HepG2 (cell line): Measurements from ENCODE around the gene FAAP20. TPM values are rescaled to one million over a fixed set of nuclear protein-coding genes. Genes with fewer than 3 reads are reported as not detected.

Source experiments
- AKAP8 ChIP-seq: sonication (generic); formaldehyde crosslinking; IDR thresholded peaks from 2 replicates; pipeline ENCODE4 v1.5.1; 2020; ENCODE audit warnings: mild to moderate bottlenecking, missing genetic modification reagents
- ATRX ChIP-seq: sonication (generic); formaldehyde crosslinking; IDR thresholded peaks from 2 replicates; pipeline ENCODE4 v1.4.0; 2020; ENCODE audit warnings: missing genetic modification reagents, borderline replicate concordance
- DDIT3 ChIP-seq: sonication (generic); formaldehyde crosslinking; IDR thresholded peaks from 2 replicates; pipeline ENCODE4 v1.4.0; 2020; ENCODE audit warnings: mild to moderate bottlenecking, missing genetic modification reagents
- E2F2 ChIP-seq: sonication (generic); formaldehyde crosslinking; IDR thresholded peaks from 2 replicates; pipeline ENCODE4 v1.4.0; 2020; ENCODE audit warnings: missing genetic modification reagents, borderline replicate concordance
- ELK4 ChIP-seq: sonication (generic); formaldehyde crosslinking; IDR thresholded peaks from 2 replicates; pipeline ENCODE4 v1.9.0; 2021; ENCODE audit warnings: missing genetic modification reagents, borderline replicate concordance
- HES4 ChIP-seq: sonication (generic); formaldehyde crosslinking; IDR thresholded peaks from 2 replicates; pipeline ENCODE4 v1.9.0; 2021; ENCODE audit warnings: mild to moderate bottlenecking, missing genetic modification reagents, borderline replicate concordance
- IRF9 ChIP-seq: sonication (generic); formaldehyde crosslinking; IDR thresholded peaks from 2 replicates; pipeline ENCODE4 v1.8.0; 2022; ENCODE audit warnings: missing genetic modification reagents, mild to moderate bottlenecking, borderline replicate concordance
- MAZ ChIP-seq, 2 experiments: sonication (generic) in 1 of 2; formaldehyde crosslinking in 1 of 2; IDR thresholded peaks; 2 replicates each; pipeline versions ENCODE4 v1.5.0 to v1.6.1; 2012 to 2020; ENCODE audit warnings: low read depth in 2 of 2, mild to moderate bottlenecking in 2 of 2, borderline replicate concordance in 1 of 2, improper control_type of control experiment in 1 of 2, low read length in 1 of 2, missing genetic modification reagents in 1 of 2, moderate library complexity in 1 of 2
- MED1 ChIP-seq: sonication (generic); formaldehyde crosslinking; IDR thresholded peaks from 2 replicates; pipeline ENCODE4 v1.4.0; 2020; ENCODE audit warnings: missing genetic modification reagents
- MYNN ChIP-seq: sonication (generic); formaldehyde crosslinking; IDR thresholded peaks from 2 replicates; pipeline ENCODE4 v1.4.0; 2020; ENCODE audit warnings: mild to moderate bottlenecking, low read depth, missing genetic modification reagents
- TFAP4 ChIP-seq: sonication (generic); IDR thresholded peaks from 2 replicates; pipeline ENCODE4 v1.6.1; 2016; ENCODE audit warnings: low read depth, borderline replicate concordance
- ZBTB3 ChIP-seq: sonication (generic); formaldehyde crosslinking; IDR thresholded peaks from 2 replicates; pipeline ENCODE4 v1.4.0; 2020; ENCODE audit warnings: low read depth, mild to moderate bottlenecking, moderate library complexity, missing genetic modification reagents, borderline replicate concordance
- ZMYM4 ChIP-seq: sonication (generic); formaldehyde crosslinking; IDR thresholded peaks from 2 replicates; pipeline ENCODE4 v1.8.1; 2023; ENCODE audit warnings: mild to moderate bottlenecking, missing genetic modification reagents
- ZNF18 ChIP-seq: sonication (generic); formaldehyde crosslinking; IDR thresholded peaks from 2 replicates; pipeline ENCODE4 v1.8.0; 2022; ENCODE audit warnings: mild to moderate bottlenecking, missing genetic modification reagents; ENCODE audit not compliant: insufficient replicate concordance
- ZNF335 ChIP-seq: sonication (generic); formaldehyde crosslinking; IDR thresholded peaks from 2 replicates; pipeline ENCODE4 v1.4.0; 2020; ENCODE audit warnings: missing genetic modification reagents
- ZNF350 ChIP-seq: sonication (generic); formaldehyde crosslinking; IDR thresholded peaks from 2 replicates; pipeline ENCODE4 v1.4.0; 2020; ENCODE audit warnings: mild to moderate bottlenecking, low read depth, missing genetic modification reagents, borderline replicate concordance
- ZNF530 ChIP-seq: sonication (generic); formaldehyde crosslinking; IDR thresholded peaks from 2 replicates; pipeline ENCODE4 v1.5.0; 2020; ENCODE audit warnings: low read depth, mild to moderate bottlenecking, missing genetic modification reagents
- ZNF597 ChIP-seq: sonication (generic); formaldehyde crosslinking; IDR thresholded peaks from 2 replicates; pipeline ENCODE4 v1.5.0; 2020; ENCODE audit warnings: missing genetic modification reagents
- ZSCAN20 ChIP-seq: sonication (generic); formaldehyde crosslinking; IDR thresholded peaks from 2 replicates; pipeline ENCODE4 v1.4.0; 2020; ENCODE audit warnings: missing genetic modification reagents, mild to moderate bottlenecking, borderline replicate concordance
- polyA plus RNA-seq, 8 experiments: library from polyadenylated mRNA; depleted of rRNA in 3 of 8; stranded (reverse) in 7 of 8; unstranded in 1 of 8; fragments of >200 nt; fragmentation: Illumina TruSeq in 4 of 8; extraction: Trizol in 4 of 8; gene quantifications; 2 replicates each; pipeline versions ENCODE4 v1.2.1 to v1.2.3, GENCODE V29; 2011 to 2016; ENCODE audit warnings: low read depth in 4 of 8, missing spikeins in 1 of 8, mixed read lengths in 1 of 8; ENCODE audit not compliant: insufficient read depth in 1 of 8
- total RNA-seq, 5 experiments: library from RNA; depleted of rRNA; stranded (reverse); fragments of >200 nt; fragmentation: Illumina TruSeq; extraction: Trizol; gene quantifications; 2 replicates each; pipeline ENCODE4 v1.2.3, GENCODE V29; 2016; ENCODE audit warnings: low read depth in 1 of 5

The FAAP20 gene
- total and polyA plus RNA-seq, 2 of the 13 experiments (the other 11 are each of a cell fraction or from before 2014, with no cell fraction given), result 9.6 to 10.8 TPM

- TF ChIP-seq ELK4 (CRISPR knock-in tag) (peak; percentile 64; the same call in 1 of the 2 replicates), ZMYM4 (CRISPR knock-in tag) (0 out of 2 replicates have a peak, but pooled peaks have one; percentile 34), ZNF350 (CRISPR knock-in tag) (peak; percentile 59; the same call in 1 of the 2 replicates), ZNF335 (no peak), ZNF18 (CRISPR knock-in tag) (no peak), IRF9 (CRISPR knock-in tag) (no peak), ZBTB3 (CRISPR knock-in tag) (no peak), AKAP8 (CRISPR knock-in tag) (peak; percentile 84; the same call in 1 of the 2 replicates), E2F2 (0 out of 2 replicates have a peak, but pooled peaks have one; percentile 42), ZSCAN20 (CRISPR knock-in tag) (0 out of 2 replicates have a peak, but pooled peaks have one; percentile 74), MYNN (CRISPR knock-in tag) (no peak), TFAP4 (peak; percentile 47), MED1 (CRISPR knock-in tag) (peak; percentile 54), ZNF530 (CRISPR knock-in tag) (no peak), DDIT3 (CRISPR knock-in tag) (no peak), HES4 (CRISPR knock-in tag) (no peak), MAZ (IDR thresholded peaks at IDR 0.05; ENCODE audit: borderline replicate concordance, low read depth, low read length) (peak; percentile 59), MAZ (CRISPR knock-in tag; IDR thresholded peaks at IDR 0.05; ENCODE audit: low read depth) (no peak; the same call in 1 of the 2 replicates), ZNF597 (CRISPR knock-in tag) (no peak), ATRX (CRISPR knock-in tag) (no peak)
Measured at GRCh38 chr1:2194898-2195673, 514 bp upstream of the FAAP20 start (continued).
